ENCODE measurements around the gene POC1B.

Gene POC1B

DNA sequence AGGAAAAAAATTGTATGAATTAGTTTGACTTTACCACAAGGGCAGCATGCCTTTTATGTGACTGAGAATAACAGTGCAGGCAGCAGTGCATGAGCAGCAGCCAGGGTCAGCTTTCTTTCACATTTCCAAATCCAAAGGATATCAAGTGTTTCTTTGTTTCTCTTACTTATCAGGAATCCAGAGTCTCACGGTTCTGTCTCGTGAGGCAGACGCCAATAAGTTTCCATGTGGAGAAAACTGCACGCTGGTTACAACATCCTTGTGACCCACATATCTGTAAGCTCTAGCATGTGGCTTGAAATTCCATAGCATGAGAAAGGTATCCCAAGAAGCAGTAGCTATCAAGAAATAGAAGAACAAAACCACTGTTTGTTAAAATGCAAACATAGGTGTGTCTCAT is 28.8 kb downstream of the POC1B start:
- no peak for DNase-seq (ENCODE audit: low read depth, low spot score)

DNA sequence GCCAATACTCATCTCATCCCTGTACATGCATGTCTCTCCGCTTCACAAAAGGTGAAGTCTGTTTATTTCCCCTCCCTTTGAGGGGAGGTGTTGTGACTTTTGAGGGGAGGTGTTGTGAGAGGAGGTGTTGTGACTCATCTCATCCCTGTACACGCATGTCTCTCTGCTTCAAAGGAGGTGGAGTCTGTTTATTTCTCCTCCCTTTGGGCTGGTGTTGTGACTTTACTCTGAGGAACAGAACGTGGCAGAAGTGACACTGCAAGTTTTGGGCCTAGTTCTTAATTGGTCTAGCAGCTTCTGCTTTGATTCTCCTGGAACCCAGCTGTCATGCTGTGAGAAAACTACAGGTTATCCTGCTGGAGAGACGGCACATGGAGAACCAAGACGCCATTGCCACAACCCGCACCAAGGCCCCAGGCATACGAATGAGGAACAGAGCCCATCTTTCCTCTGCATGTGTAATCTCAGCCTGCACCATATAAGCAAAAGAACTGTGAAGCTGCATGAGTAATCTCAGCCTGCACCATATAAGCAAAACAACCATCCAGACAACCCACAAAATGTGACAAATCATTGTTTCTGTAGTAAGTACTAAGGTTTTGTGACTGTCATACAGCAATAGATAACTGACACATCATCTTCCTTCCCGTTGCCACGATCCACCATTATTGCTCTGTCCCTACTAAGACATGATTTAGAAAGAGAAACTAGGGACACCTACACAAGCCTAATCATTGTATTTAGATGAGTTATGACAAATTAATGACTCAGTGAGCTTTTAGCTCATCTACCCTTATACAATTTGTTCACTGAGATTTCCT is 31.2 kb downstream of the POC1B start:
- no peak for DNase-seq (ENCODE audit: low read depth, low spot score)

DNA sequence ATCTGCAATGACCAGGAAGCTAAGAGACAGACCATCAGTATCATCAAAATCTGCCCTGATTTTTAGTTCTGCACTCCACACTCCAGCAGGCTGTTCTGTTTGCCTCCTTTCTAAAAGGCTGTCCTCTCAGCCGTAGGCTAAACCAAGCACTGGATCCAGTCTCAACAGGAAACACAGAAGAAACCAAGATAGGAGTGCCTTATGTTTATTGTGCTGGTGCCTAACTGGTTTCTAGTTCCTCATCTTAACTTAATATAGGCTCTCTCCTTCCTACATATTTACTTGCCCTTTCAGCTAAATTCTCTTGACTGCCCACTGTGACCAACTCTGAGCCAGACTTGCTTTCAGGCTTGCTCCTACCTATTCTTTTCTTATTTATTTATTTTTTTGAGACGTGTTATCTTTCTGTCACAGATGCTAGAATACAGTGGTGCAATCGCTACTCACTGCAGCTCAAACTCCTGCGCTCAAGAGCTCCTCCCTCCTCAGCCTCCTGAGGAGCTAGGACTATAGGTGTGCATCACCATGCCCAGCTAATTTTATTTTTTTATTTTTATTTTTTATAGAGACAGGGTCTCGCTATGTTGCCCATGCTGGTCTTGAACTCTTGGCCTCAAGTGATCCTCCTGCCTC is 32.1 kb downstream of the POC1B start:
- DNase-seq (ENCODE audit: low read depth, low spot score): no peak

DNA sequence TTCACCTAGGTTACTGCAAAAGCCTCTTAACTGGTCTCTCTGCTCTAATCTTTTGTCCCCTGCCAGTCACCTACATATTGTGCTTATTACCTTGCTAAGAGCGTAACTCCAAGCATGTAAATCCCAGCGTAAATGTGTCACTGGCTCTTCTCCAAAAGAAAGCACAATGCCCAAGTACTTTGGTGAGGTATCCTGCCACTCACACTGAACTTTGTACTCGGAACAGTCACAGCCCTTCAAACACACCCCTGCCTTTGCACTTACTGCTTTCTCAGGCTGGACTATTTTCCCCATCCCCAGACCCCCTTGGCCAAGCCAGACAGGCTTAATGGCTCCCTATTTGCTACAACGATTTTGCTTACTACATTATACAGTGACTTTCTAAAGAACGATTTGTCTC is 33.0 kb downstream of the POC1B start:
- no peak for DNase-seq (ENCODE audit: low read depth, low spot score)

DNA sequence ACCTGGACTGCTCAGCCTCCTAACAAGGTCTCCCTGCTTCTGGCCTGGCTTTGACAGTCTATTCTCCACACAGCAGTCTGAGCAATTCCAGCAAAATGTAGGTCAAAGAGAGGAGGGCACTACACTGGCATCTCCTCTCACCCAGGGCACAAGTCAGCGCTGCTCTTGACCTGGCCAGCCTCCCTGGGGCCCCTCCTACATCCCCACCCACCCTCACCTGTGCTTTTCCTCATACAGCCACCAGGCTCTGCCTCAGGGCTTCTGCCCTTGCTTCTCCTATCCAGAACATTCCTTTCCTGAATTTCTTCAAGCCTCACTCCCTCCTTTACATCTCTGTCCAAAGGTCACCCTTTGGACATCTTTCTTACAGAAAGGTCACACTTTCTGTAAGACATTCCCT is 34.9 kb downstream of the POC1B start:
- DNase-seq (ENCODE audit: low read depth, low spot score): no peak

DNA sequence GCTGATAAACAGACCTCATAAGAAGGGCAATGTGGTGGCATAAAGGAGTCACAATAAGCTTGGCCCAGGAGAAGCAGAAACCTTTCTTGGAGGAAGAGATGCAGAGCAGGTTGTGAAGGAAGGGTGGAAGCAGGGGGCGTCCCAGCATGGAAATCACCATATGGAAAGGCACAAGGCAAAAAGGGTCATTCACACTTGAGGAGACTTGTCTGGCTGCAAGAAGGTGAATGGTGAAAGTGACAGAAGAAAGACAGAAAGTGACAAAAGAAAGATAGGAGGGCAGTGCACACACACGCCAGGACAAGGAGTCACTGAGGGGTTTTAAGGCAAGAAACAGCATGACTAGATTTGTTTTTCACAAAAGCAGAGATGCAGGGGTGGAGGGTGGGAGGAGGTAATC is 39.6 kb downstream of the POC1B start:
- no peak for DNase-seq (ENCODE audit: low read depth, low spot score)

DNA sequence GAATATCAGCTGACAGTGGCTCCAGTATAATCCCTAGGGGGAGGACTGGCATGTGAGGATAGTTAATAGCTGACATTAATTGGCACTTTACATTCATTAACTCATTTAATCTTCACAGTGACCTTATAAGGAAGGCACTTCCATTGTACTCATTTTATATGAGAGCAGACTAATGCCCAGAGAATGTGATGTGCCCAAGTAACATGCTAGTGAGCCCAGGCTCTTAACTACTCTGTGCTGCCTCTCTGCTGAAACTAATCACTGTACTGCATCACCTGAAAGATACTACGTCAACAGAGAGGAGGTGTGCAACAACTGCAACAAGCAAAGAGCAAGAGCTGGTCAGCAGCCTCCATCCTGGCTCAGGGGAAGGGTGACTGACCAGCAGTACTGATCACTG is 41.4 kb downstream of the POC1B start:
- DNase-seq (ENCODE audit: low read depth, low spot score): no peak

DNA sequence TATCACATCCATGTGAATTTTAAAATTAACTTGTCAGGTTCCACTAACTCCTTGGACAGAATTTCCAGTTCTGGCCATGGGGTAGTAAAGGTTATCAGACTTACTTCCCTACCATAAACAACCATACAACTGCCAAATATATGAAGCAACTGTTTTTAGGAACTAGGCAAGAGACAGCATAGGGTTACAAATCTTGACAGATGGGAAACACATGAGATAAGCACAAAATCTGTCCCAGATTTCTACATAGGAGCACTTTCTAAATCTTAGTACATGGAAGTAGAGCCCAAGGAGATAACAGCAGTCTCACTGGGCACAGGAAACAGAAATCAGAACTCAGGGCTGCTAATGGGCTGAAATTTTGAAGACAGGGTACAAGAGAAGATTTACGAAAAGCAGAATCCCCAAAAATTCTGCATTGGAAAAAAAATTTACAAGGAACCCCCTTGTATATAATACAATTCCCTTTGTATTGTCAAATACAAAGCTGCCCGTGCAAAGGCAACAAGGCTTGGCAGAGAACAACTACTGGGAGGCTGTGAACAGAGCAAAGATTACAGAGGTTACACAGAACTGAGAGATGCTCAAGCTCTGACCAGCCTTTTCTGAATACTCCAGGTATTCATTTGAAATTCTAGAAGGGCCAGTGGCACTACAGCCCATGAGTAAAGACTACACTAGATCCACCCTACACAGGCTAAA is 44.5 kb downstream of the POC1B start:
- no peak for DNase-seq (ENCODE audit: low read depth, low spot score)

DNA sequence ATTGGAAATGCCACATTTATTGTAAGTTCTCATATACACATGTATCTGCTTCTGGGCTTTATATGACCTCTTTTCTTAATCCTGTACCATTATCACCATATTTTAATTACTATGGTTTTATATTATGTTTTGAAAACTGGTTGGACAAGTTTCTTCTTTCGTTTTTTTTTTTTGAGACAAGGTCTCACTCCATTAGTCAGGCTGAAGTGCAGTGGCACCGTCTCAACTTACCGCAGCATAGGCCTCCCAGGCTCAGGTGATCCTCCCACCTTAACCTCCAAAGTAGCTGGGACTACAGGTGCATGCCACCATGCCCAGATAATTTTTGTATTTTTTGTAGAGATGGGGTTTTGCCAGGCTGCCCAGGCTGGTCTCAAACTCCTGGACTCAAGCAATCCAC is 45.9 kb downstream of the POC1B start:
- DNase-seq (ENCODE audit: low read depth, low spot score): no peak

DNA sequence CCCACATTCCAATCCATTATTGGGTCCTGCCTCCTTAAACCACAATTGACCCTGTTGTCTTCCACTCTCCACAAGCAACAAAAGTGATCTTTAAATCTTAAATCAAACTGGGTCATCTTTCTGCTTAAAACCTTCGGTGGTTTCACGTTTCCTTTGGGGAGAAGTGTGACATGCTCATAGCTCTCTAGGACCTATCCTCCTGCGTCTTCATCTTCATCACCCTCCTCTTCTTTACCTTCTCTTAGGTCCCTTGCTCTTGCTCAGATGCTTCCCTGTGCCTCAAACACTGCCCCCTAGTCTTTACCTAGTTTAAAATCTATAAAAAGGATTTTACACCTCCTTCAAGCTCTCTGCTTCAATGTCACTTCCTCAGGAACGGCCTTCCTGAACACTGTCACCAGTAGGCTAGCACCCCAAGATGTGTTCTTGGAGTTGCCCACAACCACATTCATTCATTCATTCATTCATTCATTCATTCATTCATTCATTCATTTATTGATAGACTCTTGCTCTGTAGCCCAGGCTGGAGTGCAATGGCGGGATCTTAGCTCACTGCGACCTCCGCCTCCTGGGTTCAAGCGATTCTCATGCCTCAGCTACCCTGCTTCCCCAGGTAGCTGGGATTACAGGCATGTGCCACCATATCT is 48.1 kb downstream of the POC1B start:
- DNase-seq (ENCODE audit: low read depth, low spot score): no peak

DNA sequence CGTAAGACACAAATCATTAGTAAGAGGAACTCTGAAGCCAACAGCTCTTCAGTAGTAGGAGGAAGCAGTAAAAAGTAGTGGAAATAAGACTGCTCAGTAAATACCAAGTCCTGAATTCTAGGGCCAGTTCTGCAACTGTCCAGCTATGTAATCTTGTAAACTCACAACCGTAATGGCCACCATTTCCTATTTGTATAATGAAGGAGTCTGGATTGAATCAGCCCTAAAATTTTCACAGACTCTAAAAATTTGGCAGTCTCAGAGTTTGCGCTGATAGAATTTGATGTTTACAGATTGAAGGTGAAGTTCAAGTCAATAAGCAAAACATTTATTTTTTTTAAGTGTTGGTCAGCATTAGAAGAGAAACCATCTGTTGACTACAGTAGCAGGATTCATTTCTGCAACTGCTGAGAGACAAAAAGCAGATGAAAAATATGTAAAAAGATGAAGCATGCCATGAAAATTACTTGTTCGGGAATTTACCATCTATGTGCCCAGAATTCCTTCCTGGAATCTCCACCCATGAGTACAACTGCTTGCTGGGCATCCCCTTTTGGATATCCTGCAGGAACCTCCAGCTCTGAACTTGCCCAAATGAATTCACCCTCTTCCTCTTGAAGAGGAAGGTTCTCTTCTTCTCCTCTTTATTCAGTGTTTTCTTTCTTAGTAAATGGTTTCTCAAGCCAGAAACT is 48.8 kb downstream of the POC1B start:
- DNase-seq (ENCODE audit: low read depth, low spot score): no peak

DNA sequence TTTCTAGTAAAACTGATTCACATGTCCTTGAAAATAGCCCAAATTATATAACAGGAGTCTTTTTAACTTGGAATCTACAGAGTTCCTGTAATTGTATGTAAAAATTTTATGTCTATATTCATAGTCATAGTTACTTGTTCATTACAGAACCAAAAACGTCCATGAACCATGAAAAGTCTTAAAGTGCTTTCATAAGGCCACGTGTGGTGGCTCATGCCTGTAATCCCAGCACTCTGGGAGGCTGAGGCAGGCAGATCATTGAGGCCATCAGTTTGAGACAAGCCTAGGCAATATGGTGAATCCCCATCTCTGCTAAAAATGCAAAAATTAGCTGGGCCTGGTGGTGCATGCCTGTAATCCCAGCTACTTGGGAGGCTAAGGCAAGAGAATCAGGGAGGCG is 49.6 kb downstream of the POC1B start:
- DNase-seq (ENCODE audit: low read depth, low spot score): no peak

DNA sequence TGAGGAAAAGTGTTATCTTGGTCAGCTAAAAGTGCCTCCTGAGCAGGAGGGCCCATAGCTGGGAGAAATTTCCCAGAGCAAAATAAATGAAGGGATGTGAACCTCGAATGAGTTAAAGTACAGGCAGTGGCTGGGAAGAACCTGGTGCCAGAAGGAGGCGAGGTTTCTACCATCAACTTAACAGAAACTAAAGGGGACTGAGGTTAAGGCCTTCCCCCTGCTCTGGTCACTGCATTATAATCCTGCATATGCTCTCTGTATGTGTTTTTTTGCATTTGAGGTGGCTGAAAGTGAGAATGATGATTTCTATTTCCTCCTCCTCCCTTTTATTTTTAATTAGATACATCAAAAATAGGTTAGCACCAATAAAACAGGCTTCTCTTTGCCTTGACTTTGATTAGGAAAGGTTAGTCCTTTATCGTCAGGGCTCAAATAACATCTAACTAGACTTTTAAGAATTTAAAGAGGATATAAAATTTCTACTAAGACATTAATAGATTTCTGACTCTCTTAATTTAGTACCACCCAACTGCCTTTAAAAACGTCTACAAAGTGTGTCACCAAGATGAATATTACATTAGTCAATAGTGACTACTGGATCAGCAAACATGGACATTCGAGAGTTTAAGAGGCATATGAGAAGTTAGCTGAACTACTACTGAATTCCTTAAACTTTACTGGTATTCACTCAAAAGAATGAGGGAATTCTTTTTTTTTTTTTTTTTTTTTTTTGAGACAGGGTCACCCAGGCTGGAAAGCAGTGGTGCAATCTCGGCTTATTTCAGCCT is 50.5 kb downstream of the POC1B start:
- DNase-seq (ENCODE audit: low read depth, low spot score): no peak

DNA sequence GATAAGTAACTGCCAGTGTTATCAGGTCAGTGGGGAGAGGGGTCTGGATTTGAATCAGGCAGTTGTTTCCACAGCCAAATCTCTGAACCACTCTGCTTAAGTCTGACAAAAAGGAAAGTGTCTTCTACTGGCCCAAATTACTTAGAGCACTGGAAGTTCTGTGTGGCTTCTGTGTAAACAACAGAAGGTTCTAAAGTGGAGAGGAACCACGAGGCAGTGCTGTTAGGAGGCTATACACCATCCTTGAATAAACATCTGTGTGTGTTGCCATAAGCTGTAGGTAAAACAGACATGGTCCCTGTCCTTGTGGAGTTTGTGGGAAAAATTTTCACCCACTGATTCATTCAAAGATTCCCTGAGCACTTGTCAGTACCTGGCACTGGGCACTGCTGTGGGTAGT is 51.2 kb downstream of the POC1B start:
- no peak for DNase-seq (ENCODE audit: low read depth, low spot score)

DNA sequence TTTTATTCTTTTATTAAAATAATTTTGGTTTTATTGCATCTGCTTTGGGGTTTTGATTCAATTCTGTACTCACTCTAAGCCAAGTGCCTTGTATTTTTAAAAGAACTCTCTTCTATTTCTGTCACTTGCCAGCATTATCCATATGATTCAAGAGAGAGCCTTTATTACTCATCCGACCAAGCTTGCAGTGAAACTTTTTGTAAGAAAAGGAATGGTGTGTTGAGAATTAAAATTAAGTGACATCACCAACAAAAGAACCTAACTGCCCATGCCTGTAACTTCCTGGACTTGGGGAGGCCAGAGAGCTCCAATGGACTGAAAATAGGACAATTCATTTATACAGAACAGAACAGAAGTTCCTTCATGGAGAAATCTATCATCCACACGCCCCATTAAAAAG is 53.3 kb downstream of the POC1B start:
- DNase-seq (ENCODE audit: low read depth, low spot score): no peak

DNA sequence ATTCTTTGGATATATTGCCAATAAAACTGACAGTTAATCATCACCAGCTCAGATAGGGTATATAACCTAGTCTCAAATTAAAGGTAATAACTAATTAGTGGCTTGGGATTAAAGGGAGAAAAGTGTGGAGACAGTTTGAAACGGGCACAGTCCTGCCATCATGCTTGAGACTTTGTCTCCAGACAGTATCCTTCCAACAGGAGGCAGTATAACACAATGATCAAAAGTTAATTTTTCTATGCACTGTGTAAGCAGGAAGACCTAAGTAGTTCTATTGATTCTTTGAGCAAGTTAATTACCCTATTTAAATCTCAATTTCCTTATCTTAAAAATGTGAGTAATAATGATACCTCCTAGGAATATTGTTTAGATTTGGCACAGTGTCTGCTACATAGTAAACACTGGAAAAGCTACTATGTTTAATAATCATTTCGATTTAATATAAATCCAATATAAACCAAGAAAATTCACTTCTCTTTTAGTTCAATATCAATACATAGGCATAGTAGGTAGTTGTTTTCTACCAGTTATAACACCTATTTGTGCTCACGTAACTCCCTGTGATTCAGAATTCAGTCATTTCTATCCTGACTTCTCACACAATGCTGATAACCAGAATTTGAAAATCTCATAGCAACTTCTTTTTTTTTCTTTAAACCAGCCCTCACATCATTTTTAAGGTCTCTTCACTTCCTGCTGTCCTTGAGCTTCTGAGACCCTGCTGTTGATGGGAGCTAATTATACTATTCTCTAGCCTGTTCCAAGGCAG is 54.9 kb downstream of the POC1B start:
- DNase-seq (ENCODE audit: low read depth, low spot score): no peak

DNA sequence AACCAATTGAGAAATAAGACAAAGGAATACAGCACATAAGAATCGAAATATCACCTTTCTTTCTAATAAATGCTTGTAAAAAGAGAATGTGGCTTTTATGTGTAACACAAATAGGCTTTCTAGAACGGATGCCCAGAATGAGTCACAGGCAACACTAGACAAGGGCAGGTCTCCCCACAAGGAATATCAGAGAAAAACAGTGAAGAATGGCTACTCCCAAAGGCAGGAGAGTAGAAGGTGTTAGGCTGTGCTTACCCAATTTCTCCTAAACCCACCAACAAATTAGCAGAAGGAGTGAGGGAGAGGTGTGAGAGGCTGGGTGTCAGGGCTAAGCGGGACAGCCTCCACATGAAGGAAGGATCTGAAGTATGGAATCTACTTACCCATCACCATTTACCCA is 56.5 kb downstream of the POC1B start:
- no peak for DNase-seq (ENCODE audit: low read depth, low spot score)

DNA sequence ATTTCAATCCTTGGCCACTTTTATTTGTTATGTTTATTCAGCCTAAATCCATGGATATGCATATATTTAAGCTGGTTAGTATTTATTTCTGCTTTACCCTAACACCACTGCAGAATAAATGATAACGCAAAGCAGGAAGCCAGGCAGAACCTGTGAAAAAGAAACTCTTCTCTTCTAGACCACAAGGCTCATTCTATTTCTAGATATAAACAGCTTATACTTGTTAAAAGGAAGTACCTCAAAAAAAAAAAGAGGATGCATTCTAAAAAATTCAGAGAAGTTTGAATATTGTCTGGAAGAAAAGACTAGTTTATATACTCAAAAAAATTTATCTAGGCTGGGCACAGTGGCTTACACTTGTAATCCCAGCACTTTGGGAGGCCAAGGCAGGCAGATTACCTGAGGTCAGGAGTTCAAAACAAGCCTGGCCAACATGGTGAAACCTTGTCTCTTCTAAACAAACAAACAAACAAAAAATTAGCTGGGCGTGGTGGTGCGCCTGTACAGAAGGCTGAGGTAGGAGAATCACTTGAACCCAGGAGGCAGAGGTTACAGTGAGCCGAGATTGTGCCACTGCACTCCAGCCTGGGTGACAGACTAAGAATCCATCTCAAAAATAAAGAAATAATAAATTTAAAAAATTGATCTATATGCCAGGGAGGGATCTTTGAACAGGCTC is 57.1 kb downstream of the POC1B start:
- no peak for DNase-seq (ENCODE audit: low read depth, low spot score)

DNA sequence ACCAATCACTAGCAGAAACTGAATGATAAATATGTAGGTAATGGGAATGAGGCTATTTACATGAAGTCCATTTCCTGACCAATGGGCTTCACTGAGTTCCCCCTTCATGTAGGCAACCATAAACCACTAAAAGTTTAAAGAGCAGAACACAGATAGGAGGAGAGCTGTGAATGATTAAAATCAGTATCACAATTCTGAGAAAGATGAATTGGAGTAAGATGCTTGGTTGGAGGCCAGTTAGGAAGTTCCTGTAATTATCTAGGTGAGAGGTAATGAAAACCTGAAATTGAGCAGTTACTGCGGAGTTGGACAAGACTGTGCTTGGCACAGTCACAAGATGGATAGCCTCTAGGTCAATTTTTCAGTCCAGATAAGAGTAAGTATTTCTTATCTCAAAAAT is 57.8 kb downstream of the POC1B start:
- DNase-seq (ENCODE audit: low read depth, low spot score): no peak

All from smooth muscle cell of the brain vasculature (primary cell).